HG02970 (cell line): ENCODE measurements around the gene WARS2.

ENCODE experiments used
- ATAC-seq: cut with Tn5 transposase; IDR thresholded peaks from one replicate; pipeline ENCODE4 v1.9.1; 2021; ENCODE audit warnings: mild to moderate bottlenecking, moderate library complexity, moderate number of reproducible peaks; ENCODE audit not compliant: unreplicated experiment, low FRiP score

WARS2 gene

DNA sequence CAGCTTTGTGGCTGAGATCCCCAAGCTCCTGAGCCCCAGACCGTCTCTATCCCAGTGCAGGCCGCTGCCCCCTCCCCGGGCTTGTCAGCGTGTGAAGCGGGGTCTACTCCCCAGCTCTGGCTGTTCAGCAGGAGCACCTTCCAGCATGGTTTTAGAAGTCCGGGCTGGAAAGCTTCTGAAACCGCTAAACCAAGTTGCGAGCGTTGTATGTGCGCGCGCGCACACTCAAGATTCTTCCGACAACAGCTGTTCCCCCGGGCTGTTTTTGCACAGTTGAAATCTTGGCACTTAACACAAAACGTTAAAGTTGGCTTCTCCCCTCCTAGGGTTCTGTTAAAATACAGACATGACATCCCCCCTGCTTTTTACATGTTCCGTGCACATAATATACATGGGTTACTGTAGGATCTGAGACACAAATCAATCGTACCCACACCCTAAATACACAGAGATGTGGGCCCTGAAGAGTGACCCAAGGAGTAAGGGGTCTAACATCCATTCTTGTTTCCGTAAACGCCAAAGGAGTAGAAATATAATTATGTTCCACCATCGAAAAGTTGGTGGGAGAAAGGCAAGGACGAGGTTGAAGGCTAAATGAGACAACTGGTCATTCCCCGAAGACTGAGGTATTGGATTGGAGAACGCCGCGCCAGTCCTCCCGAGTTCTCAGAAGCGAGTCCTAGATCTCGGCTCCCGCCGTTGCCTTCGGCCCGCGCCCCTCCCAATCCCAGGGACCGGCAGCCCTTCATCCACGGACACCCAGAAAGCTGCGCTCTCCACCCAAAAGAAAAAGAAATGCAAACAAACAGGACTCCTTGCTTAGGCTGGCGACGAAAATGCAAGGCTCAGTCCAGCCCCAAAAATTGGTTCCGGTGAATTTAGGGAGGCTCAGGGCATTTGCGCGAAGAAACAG lies 153.6 kb downstream of the WARS2 start:
- ATAC-seq: no peak

DNA sequence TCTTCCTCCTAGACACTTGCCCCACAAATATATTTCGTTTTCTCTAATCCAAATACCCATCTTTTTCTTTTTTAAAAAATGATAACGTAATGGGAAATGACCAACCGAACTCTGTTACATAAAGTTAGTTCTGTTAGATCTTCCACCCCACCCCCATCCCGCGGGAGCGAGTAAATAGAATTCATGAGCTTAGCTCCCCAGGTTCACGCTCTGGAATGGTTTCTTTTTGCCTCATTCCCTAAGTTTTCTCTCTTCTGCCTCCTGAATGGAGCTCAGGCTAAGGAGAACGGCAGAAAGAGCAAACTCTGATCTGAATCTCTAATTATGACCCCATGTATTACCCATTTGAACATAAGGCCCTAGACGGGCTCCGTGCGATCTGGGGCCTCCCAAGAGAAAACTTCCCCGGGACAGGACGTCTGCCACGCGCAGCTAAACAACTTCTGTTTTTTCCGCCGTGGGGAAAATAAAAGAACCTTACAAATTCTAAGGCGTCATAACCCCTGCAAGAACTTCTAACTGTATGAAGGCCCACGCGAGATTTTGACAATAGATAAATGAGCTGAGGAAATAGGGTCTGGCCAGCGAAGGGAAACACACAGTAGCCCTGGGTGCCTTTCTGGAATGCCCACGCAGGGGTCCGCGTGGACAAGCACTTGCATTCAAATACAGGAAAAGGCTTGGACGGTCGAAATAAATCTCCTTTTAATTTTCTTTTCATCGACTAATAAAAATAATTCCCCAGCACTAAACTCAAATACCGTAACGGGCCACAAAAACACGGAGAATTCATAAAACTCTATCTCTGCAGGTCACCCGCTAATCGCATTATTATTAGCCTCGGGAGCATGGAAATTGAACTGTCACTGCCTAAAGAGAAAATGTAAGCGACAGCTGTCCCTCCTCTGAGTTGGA lies 154.6 kb downstream of the WARS2 start:
- ATAC-seq: no peak

DNA sequence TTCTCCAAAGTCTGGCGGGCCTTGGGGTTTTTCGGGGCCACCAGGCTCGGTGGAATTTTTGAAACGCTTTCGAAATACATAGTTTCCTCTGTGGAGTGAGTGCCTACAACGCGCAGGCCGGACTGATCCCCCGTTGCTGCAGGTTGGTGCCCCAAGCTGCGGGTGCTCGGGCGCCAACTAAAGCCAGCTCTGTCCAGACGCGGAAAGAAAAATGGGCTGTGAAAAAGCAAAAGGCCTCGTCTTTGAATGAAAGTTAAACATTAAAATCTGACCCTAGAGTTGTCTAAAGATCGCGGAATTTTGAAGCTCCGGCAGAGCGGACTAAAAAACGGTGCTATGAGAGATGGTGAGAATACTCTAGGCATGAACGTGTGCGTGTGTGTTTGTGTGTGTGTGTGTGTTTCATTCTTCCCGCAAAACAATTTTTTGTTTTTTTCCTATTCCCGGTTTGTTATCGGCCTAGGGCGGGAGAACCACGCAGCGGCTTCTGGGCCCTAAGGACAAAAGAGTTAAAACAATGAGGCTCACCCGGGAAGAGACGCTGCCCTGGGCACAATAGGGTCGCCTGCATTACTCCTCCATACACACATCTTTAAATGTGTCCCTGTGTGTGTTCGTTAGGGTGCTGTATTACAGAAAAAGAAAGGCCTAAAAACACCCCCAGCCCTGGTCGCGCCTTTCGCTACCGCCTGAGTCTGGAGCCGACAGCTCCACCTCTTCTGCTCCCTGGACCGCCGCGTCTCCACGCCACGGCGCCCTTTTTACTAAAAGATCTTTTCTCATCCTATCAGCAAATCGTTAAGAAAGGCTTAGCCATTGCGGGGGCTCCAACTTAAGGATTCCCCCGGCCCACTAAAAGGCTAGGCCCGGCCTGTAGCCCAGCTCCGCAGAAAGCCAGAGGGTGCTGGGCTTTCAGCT lies 155.5 kb downstream of the WARS2 start:
- no peak for ATAC-seq

DNA sequence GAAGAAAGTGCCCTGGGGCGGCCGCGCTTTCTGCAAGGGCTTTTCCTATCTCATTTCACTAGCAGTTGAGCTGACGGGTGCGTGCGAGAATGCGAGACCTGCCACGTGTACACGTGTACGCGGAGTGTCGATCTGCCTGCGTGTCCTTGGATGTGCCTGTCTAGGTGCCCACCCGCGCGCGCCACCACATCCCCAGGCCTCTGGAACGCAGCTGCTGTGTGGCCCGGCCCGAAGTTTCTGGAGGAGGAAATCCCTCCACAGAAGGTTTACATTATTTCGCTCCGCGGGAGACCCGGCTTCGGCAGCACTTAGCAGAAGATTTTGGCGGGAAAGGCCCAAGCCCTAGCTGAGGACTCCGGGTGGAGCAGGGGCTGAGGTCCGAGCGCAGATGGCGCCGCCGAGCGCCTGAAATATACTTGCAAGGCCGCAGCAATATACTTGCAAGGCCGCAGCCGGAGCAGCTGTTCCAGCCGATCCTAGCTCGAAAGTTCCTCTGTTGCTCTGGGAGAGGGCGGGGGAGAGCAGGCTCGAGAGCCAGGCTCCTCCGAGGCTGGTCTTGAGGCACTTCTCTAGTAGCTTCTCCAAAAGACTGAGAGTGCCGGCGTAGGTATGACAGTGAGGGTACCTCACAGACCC lies 156.2 kb downstream of the WARS2 start:
- no peak for ATAC-seq

DNA sequence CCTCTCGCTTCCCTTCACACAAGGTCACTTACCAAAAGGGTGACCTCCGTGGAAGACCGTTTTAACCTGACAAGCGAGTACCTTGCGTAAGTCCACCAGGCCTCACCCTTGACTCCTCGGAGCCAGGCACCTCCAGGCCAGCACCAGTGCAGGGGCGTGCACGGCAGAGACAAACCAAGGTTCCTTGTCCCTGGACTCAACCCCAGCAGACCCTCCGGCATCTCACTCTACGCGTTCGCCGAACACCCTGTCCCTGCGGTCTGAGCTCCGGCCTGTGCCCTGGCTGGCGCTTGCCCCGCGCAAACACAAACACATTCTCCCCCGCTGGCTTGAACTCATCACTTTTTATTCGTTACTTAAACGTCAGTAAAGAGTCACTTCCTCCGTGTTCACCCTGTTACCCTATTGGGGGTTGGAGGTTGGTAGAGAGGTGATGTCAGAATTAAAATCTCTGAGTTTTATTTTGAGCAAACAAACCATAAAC lies 156.9 kb downstream of the WARS2 start:
- no peak for ATAC-seq

DNA sequence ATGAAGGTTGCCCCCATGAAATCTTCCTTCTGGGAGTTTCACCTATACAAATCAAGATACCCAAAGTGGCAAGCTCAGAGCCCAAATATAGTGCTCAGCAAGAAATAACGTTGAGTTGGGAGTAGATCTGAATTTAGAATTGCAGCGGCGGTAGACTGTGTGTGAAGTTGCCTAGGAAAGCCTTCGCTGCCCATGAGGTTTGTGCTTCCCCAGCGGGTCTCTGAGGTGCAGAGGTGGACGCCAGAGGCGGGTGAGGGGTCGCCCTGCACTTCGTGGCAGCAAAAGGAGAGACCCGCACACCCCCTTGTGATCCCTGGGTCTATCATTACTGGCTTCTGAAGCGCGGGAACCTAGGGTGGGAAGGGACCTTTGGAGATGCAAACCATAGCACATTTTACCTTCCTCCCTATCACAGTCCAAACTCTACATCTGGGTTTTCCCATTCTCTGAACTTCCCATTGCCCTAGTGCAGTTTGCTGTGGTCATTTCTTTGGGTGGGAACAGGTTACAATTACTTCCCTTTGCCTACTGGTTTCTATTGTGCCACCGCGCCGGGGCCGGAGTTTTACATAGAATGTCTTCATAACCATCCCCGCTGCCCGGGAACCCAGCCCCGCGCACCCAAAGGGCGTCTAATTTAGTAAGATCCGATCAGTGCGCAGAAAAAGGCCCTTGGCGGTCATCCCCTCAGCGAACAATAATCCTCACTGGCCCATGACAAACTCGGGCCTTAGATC lies 157.5 kb downstream of the WARS2 start:
- no peak for ATAC-seq

DNA sequence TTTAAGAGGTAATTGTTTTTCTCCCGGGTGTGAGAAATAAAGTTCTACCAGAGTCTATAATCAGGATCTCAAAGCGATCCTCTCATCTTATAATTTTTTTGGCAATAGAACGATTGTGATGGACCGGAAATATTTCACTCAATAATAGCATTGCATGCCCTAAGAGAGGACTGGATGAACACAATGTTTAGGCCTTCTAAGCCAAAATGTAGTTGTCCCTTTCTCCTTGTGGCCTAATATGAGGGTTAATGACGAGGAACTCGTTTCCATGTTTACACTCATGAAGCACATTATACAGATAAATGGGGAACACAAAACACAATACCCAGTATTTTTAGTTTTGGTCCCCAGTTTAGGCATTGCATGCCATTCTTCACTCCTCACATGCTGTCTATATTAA lies 158.2 kb downstream of the WARS2 start:
- ATAC-seq: no peak

DNA sequence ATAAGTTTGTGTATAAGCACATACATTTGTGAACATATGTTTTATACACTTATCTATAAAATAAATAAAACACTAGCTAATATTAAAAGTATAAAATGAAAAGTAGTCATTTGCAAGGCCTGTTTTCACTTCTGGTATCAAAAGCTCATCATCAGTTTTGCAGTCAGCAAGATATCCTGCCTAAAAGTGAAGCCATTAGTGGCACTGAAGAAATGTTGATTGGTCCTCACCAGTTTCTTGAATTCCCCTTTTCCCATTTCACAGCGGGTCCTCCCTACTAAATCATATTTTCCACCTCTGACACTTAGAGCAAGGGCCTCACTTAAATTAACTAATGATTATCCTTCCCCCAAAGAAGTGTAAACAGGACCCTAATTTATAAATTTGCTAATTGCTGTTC lies 159.0 kb downstream of the WARS2 start:
- no peak for ATAC-seq
